Neuronal stem cell (in vitro differentiated cells): ENCODE results near the gene B3GALT6.
A peak's percentile ranks its signal among the peaks of the same experiment; 100 is the strongest.

ENCODE experiments used
- DNase-seq: peaks from one replicate; pipeline ENCODE4 v3.0.0-alpha.2; 2013; ENCODE audit warnings: low spot score
- H2AFZ ChIP-seq: one replicate; pipeline ENCODE4 v1.6.1; 2013; ENCODE audit warnings: mild to moderate bottlenecking, low read length, inconsistent platforms
- H2AK5ac ChIP-seq: 2 replicates; pipeline ENCODE4 v1.6.1; 2013; ENCODE audit warnings: low read depth, mild to moderate bottlenecking, inconsistent platforms, low read length, moderate library complexity, mixed read lengths
- H2BK120ac ChIP-seq: 2 replicates; pipeline ENCODE4 v1.6.1; 2013; ENCODE audit warnings: low read depth, mild to moderate bottlenecking, inconsistent platforms, low read length, moderate library complexity, mixed read lengths
- H2BK12ac ChIP-seq: one replicate; pipeline ENCODE4 v1.6.1; 2013; ENCODE audit warnings: low read length, inconsistent platforms
- H2BK15ac ChIP-seq: 2 replicates; pipeline ENCODE4 v1.6.1; 2013; ENCODE audit warnings: mild to moderate bottlenecking, low read length, inconsistent platforms, mixed read lengths
- H2BK5ac ChIP-seq: one replicate; pipeline ENCODE4 v1.6.1; 2013; ENCODE audit warnings: inconsistent platforms, mild to moderate bottlenecking, low read length, moderate library complexity
- H3K14ac ChIP-seq: one replicate; pipeline ENCODE4 v1.6.1; 2013; ENCODE audit warnings: low read length, inconsistent platforms
- H3K18ac ChIP-seq: 2 replicates; pipeline ENCODE4 v1.6.1; 2013; ENCODE audit warnings: low read length, inconsistent platforms
- H3K23ac ChIP-seq: 2 replicates; pipeline ENCODE4 v1.6.1; 2013; ENCODE audit warnings: low read depth, mild to moderate bottlenecking, mixed read lengths, low read length, inconsistent platforms; ENCODE audit not compliant: poor library complexity
- H3K27ac ChIP-seq: replicated peaks from 3 replicates; pipeline ENCODE4 v1.5.1; 2013; ENCODE audit warnings: low read length, inconsistent platforms
- H3K27me3 ChIP-seq, 3 experiments: 2 replicates each; pipeline ENCODE4 v1.6.1; 2013; ENCODE audit warnings: low read length in 3 of 3, mild to moderate bottlenecking in 2 of 3, inconsistent platforms in 1 of 3, low read depth in 1 of 3, mixed read lengths in 1 of 3, moderate library complexity in 1 of 3; ENCODE audit not compliant: control insufficient read depth in 3 of 3, insufficient read depth in 3 of 3
- H3K36me3 ChIP-seq, 2 donors: replicated peaks in 1 of 2; 2 replicates each; pipeline ENCODE4 v1.6.1; 2013; ENCODE audit warnings: low read length in 2 of 2; ENCODE audit not compliant: control insufficient read depth in 2 of 2, insufficient read depth in 2 of 2
- H3K4ac ChIP-seq: 2 replicates; pipeline ENCODE4 v1.6.1; 2013; ENCODE audit warnings: inconsistent platforms, mild to moderate bottlenecking, low read length, moderate library complexity
- H3K4me1 ChIP-seq, 2 donors: 1 replicate in 1 of 2; 2 replicates in 1 of 2; pipeline ENCODE4 v1.6.1; 2013; ENCODE audit warnings: low read length in 2 of 2, low read depth in 1 of 2; ENCODE audit not compliant: control insufficient read depth in 2 of 2, insufficient read depth in 1 of 2
- H3K4me2 ChIP-seq: one replicate; pipeline ENCODE4 v1.6.1; 2013; ENCODE audit warnings: mild to moderate bottlenecking, low read length, inconsistent platforms; ENCODE audit not compliant: insufficient read depth, poor library complexity, severe bottlenecking
- H3K4me3 ChIP-seq, 2 donors: 2 replicates each; pipeline ENCODE4 v1.5.1; 2013; ENCODE audit warnings: low read length in 2 of 2, mild to moderate bottlenecking in 2 of 2, inconsistent platforms in 1 of 2, moderate library complexity in 1 of 2
- H3K79me1 ChIP-seq: one replicate; pipeline ENCODE4 v1.6.1; 2013; ENCODE audit warnings: low read depth, mild to moderate bottlenecking, inconsistent platforms, low read length, moderate library complexity
- H3K9ac ChIP-seq: one replicate; pipeline ENCODE4 v1.6.1; 2013; ENCODE audit warnings: mild to moderate bottlenecking, low read depth, low read length, inconsistent platforms; ENCODE audit not compliant: poor library complexity
- H3K9me3 ChIP-seq, 2 donors: replicated peaks in 1 of 2; 2 replicates each; pipeline versions ENCODE3 to v1.6.1; 2013; ENCODE audit warnings: low read length in 2 of 2, mild to moderate bottlenecking in 2 of 2, inconsistent platforms in 1 of 2, low read depth in 1 of 2, mixed read lengths in 1 of 2, moderate library complexity in 1 of 2; ENCODE audit not compliant: control insufficient read depth in 2 of 2, insufficient read depth in 1 of 2
- H4K8ac ChIP-seq: one replicate; pipeline ENCODE4 v1.6.1; 2013; ENCODE audit warnings: low read depth, mild to moderate bottlenecking, inconsistent platforms, low read length, moderate library complexity
- H4K91ac ChIP-seq: one replicate; pipeline ENCODE4 v1.6.1; 2013; ENCODE audit warnings: low read length, low read depth, mild to moderate bottlenecking, inconsistent platforms; ENCODE audit not compliant: poor library complexity
- WGBS, 2 donors: extraction: QIAGEN DNeasy Blood & Tissue Kit; methylation state at CpG; one replicate each; pipeline ENCODE4 v1.1.7; 2013; ENCODE audit warnings: missing lambda C conversion rate in 2 of 2, mixed read lengths in 1 of 2; ENCODE audit not compliant: insufficient read length in 2 of 2, insufficient replicate concordance in 1 of 2; ENCODE audit errors: extremely low coverage in 2 of 2; 5-methylcytosine and 5-hydroxymethylcytosine counted together

B3GALT6 gene

GRCh38 chr1:1241588-1242219, 9.7 kb downstream of the B3GALT6 start:
- H2AFZ ChIP-seq: no peak overlapping the region
- H2BK5ac ChIP-seq: no peak overlapping the region
- H2AK5ac ChIP-seq: no peak overlapping the region
- no peaks in the 10 kb centered on the region for H3K9me3 ChIP-seq
- H3K23ac ChIP-seq: no peak overlapping the region
- no peak overlapping the region for H3K4me3 ChIP-seq
- no peak overlapping the region for H2BK15ac ChIP-seq
- H3K4ac ChIP-seq: no peak overlapping the region
- no peak for DNase-seq
- no peaks in the 10 kb centered on the region for H3K36me3 ChIP-seq
- no peak overlapping the region for H2BK120ac ChIP-seq
- no peak overlapping the region for H3K4me2 ChIP-seq
- H4K8ac ChIP-seq: no peak overlapping the region
- no peak overlapping the region for H4K91ac ChIP-seq
- H3K9ac ChIP-seq: peak overlapping the region; percentile 21
- peaks cover 0 to 10% (median 9%) of the 10 kb centered on the region in 3 experiments for H3K27me3 ChIP-seq
- H3K79me1 ChIP-seq: peaks cover 2% of the 10 kb centered on the region
- WGBS, 2 donors: no CpG with 5 or more reads among the region's 26 CpGs
- no peak overlapping the region for H3K18ac ChIP-seq
- no peak overlapping the region for H3K14ac ChIP-seq
- H3K4me1 ChIP-seq: peaks cover 13 to 38% of the 10 kb centered on the region in 2 donors
- no peak overlapping the region for H2BK12ac ChIP-seq
- no peak overlapping the region for H3K27ac ChIP-seq

- H4K91ac ChIP-seq: no peak overlapping the region
- no peak overlapping the region for H2BK12ac ChIP-seq
- H3K4me1 ChIP-seq: peaks cover 13 to 28% of the 10 kb centered on the region in 2 donors
- DNase-seq: no peak
- no peak overlapping the region for H2BK5ac ChIP-seq
- H2AK5ac ChIP-seq: no peak overlapping the region
- no peak overlapping the region for H3K23ac ChIP-seq
- H3K9ac ChIP-seq: no peak overlapping the region
- H3K27ac ChIP-seq: no peak overlapping the region
- H2BK120ac ChIP-seq: no peak overlapping the region
- no peak overlapping the region for H3K18ac ChIP-seq
- H4K8ac ChIP-seq: no peak overlapping the region
- no CpG with 5 or more reads among the region's 41 CpGs for WGBS, 2 donors
- H3K4me2 ChIP-seq: no peak overlapping the region
- H3K79me1 ChIP-seq: peaks cover 2% of the 10 kb centered on the region
- no peaks in the 10 kb centered on the region for H3K36me3 ChIP-seq
- no peak overlapping the region for H2AFZ ChIP-seq
- peak overlapping the region; percentile 47 for H3K14ac ChIP-seq
- H2BK15ac ChIP-seq: no peak overlapping the region
- no peak overlapping the region for H3K4ac ChIP-seq
- peaks cover 0 to 18% (median 18%) of the 10 kb centered on the region in 3 experiments for H3K27me3 ChIP-seq
- H3K9me3 ChIP-seq: no peaks in the 10 kb centered on the region
- no peak overlapping the region for H3K4me3 ChIP-seq
Observed at GRCh38 chr1:1242461-1243265, 10.6 kb downstream of the B3GALT6 start.

DNA sequence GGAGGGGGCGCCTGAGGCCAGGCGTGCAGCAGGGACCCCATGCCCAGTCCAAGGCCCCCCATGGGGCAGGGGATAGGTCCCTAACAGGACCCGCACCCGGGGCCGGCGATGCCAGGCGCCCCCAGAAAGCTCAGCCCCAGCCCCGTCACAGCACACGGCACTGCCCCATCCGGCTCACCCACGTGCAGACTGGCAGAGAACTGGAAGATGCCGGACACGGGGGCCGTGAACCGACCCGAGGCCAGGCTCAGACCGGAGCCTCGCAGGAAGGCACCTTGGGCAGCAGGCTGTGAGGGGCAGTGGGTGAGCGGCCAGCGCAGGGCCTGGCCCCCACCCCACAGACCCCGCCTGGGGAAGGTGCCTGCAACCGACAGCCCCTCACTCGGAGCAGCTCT, 11.2 kb downstream of the B3GALT6 start:
- Histone ChIP-seq H3K18ac (peak overlapping the region; percentile 57), H2BK120ac (no peak overlapping the region), H2AK5ac (no peak overlapping the region), H2BK5ac (peak overlapping the region; percentile 66), H4K91ac (no peak overlapping the region), H3K36me3 (no peaks in the 10 kb centered on the region), H2BK12ac (peak overlapping the region; percentile 10), H2AFZ (no peak overlapping the region), H3K4me3 (no peak overlapping the region), H3K9me3 (no peaks in the 10 kb centered on the region), H3K27me3 (peaks cover 0 to 21% (median 21%) of the 10 kb centered on the region in 3 experiments), H4K8ac (no peak overlapping the region), H3K14ac (no peak overlapping the region), H3K27ac (no peak overlapping the region), H2BK15ac (no peak overlapping the region), H3K4me1 (peaks cover 10 to 23% of the 10 kb centered on the region in 2 donors), H3K4ac (no peak overlapping the region), H3K9ac (no peak overlapping the region), H3K23ac (no peak overlapping the region), H3K4me2 (no peak overlapping the region), H3K79me1 (peaks cover 2% of the 10 kb centered on the region)
- WGBS, 2 donors: no CpG with 5 or more reads among the region's 23 CpGs
- DNase-seq: no peak

GRCh38 chr1:1243807-1244191, 11.8 kb downstream of the B3GALT6 start:
- Histone ChIP-seq H3K9ac (no peak overlapping the region), H2BK120ac (no peak overlapping the region), H3K27ac (no peak overlapping the region), H3K4me2 (no peak overlapping the region), H2AFZ (no peak overlapping the region), H3K4ac (no peak overlapping the region), H3K27me3 (peaks cover 0 to 21% (median 21%) of the 10 kb centered on the region in 3 experiments), H3K18ac (peak overlapping the region; percentile 28), H3K4me3 (no peak overlapping the region), H4K8ac (no peak overlapping the region), H4K91ac (no peak overlapping the region), H2AK5ac (peak overlapping the region; percentile 40), H3K4me1 (peaks cover 8 to 23% of the 10 kb centered on the region in 2 donors), H3K14ac (no peak overlapping the region), H2BK12ac (no peak overlapping the region), H2BK5ac (peak overlapping the region; percentile 66), H3K36me3 (no peaks in the 10 kb centered on the region), H3K9me3 (no peaks in the 10 kb centered on the region), H3K79me1 (peaks cover 2% of the 10 kb centered on the region), H2BK15ac (no peak overlapping the region), H3K23ac (peak overlapping the region; percentile 80)
- no peak for DNase-seq
- WGBS, 2 donors: no CpG with 5 or more reads among the region's 23 CpGs
